Thoracic aorta (tissue), 2 donors: ENCODE measurements around the gene TBC1D5. TPM values are rescaled to one million over a fixed set of nuclear protein-coding genes. Genes with fewer than 3 reads are reported as not detected.

Source experiments
- ATAC-seq: fragments of 150-250 bp; one replicate; pipeline ENCODE4 v1.8.0; 2017; ENCODE audit warnings: low read depth; ENCODE audit not compliant: insufficient number of reproducible peaks, low FRiP score
- DNase-seq: peaks from one replicate; pipeline ENCODE4 v3.0.0-alpha.2; 2020; ENCODE audit warnings: low spot score
- H3K27ac ChIP-seq, 2 donors: fragments of 200-600 bp; sonication (generic); 1 replicate in 1 of 2; 2 replicates in 1 of 2; pipeline ENCODE4 v1.5.1; 2016; ENCODE audit warnings: mild to moderate bottlenecking in 2 of 2, moderate library complexity in 2 of 2
- H3K27me3 ChIP-seq: fragments of 200-600 bp; sonication (generic); replicated peaks from 2 replicates; pipeline ENCODE4 v1.6.0; 2016; ENCODE audit warnings: mild to moderate bottlenecking; ENCODE audit not compliant: insufficient read depth
- H3K36me3 ChIP-seq: fragments of 200-600 bp; sonication (generic); one replicate; pipeline ENCODE4 v1.5.1; 2016
- H3K4me1 ChIP-seq, 2 donors: fragments of 200-600 bp; sonication (generic); 1 replicate in 1 of 2; 2 replicates in 1 of 2; pipeline versions ENCODE4 v1.5.1 to v1.6.0; 2016; ENCODE audit warnings: low read depth in 2 of 2, mild to moderate bottlenecking in 1 of 2; ENCODE audit not compliant: control insufficient read depth in 1 of 2
- H3K4me3 ChIP-seq: fragments of 200-600 bp; sonication (generic); 2 replicates; pipeline ENCODE4 v1.5.1; 2016; ENCODE audit warnings: mild to moderate bottlenecking
- H3K9me3 ChIP-seq: fragments of 200-600 bp; sonication (generic); 2 replicates; pipeline ENCODE4 v1.5.1; 2016
- CTCF ChIP-seq: fragments of 200-600 bp; sonication (generic); IDR thresholded peaks from one replicate; pipeline ENCODE4 v1.5.1; 2019; ENCODE audit warnings: antibody characterized with exemption
- total RNA-seq, 2 donors: library from RNA; depleted of rRNA; stranded (reverse); fragments of >200 nt; gene quantifications; one replicate each; pipeline versions ENCODE4 v1.1.0 to v1.2.3, GENCODE V29; 2016

TBC1D5 gene
- total RNA-seq, 2 donors from 2014 or later: 80.6 to 103 TPM

GRCh38 chr3:17310983-17311382 lies 431.4 kb downstream of the TBC1D5 start:
- ATAC-seq (no peak), DNase-seq (no peak)
- Histone ChIP-seq H3K4me3 (no peak overlapping the region), H3K36me3 (no peaks in the 10 kb centered on the region), H3K4me1 (peaks cover 0 to 14% of the 10 kb centered on the region in 2 donors), H3K27me3 (no peaks in the 10 kb centered on the region), H3K27ac (no peak overlapping the region), H3K9me3 (no peaks in the 10 kb centered on the region)
- TF ChIP-seq CTCF: no peak

GRCh38 chr3:17307887-17308286 lies 434.5 kb downstream of the TBC1D5 start:
- H3K4me1 ChIP-seq: peaks cover 0 to 9% of the 10 kb centered on the region in 2 donors
- no peaks in the 10 kb centered on the region for H3K27me3 ChIP-seq
- H3K36me3 ChIP-seq: no peaks in the 10 kb centered on the region
- ATAC-seq (no peak), DNase-seq (no peak)
- no peak overlapping the region for H3K27ac ChIP-seq
- H3K9me3 ChIP-seq: no peaks in the 10 kb centered on the region
- no peak overlapping the region for H3K4me3 ChIP-seq
- TF ChIP-seq CTCF: no peak

- H3K36me3 ChIP-seq: no peaks in the 10 kb centered on the region
- no peaks in the 10 kb centered on the region for H3K9me3 ChIP-seq
- ATAC-seq: no peak
- H3K27ac ChIP-seq: no peak overlapping the region
- no peak for TF ChIP-seq CTCF
- no peak overlapping the region for H3K4me3 ChIP-seq
- no peaks in the 10 kb centered on the region for H3K27me3 ChIP-seq
- H3K4me1 ChIP-seq: peaks cover 0 to 5% of the 10 kb centered on the region in 2 donors
- no peak for DNase-seq
These were observed 434.9 kb downstream of the TBC1D5 start for GRCh38 chr3:17307482-17307881.

GRCh38 chr3:17304969-17305368 lies 437.5 kb downstream of the TBC1D5 start:
- Histone ChIP-seq H3K4me3 (no peak overlapping the region), H3K27ac (no peak overlapping the region), H3K27me3 (no peaks in the 10 kb centered on the region), H3K36me3 (no peaks in the 10 kb centered on the region), H3K4me1 (peaks cover 6 to 12% of the 10 kb centered on the region in 2 donors), H3K9me3 (no peaks in the 10 kb centered on the region)
- ATAC-seq (no peak), DNase-seq (no peak)
- TF ChIP-seq CTCF: no peak

GRCh38 chr3:17302774-17303173 lies 439.7 kb downstream of the TBC1D5 start:
- DNase-seq (no peak), ATAC-seq (no peak)
- no peaks in the 10 kb centered on the region for H3K36me3 ChIP-seq

More at GRCh38 chr3:17302774-17303173, 439.7 kb downstream of the TBC1D5 start:
- Histone ChIP-seq H3K4me1 (peaks cover 6 to 12% of the 10 kb centered on the region in 2 donors), H3K27ac (no peak overlapping the region), H3K9me3 (no peaks in the 10 kb centered on the region), H3K27me3 (no peaks in the 10 kb centered on the region), H3K4me3 (no peak overlapping the region)
- TF ChIP-seq CTCF: no peak
